Vagina (tissue), 2 donors: ENCODE measurements around the gene NAP1L4. TPM values are rescaled to one million over a fixed set of nuclear protein-coding genes. Genes with fewer than 3 reads are reported as not detected.

ENCODE experiments used
- DNase-seq, 2 donors: peaks; one replicate each; pipeline ENCODE4 v3.0.0-alpha.2; 2017; ENCODE audit errors: extremely low spot score in 2 of 2
- H3K27ac ChIP-seq: fragments of 200-600 bp; sonication (generic); one replicate; pipeline ENCODE4 v1.5.1; 2019
- H3K27me3 ChIP-seq: fragments of 200-600 bp; sonication (generic); one replicate; pipeline ENCODE4 v1.5.1; 2019
- H3K36me3 ChIP-seq, 2 donors: fragments of 200-600 bp; sonication (generic); one replicate each; pipeline ENCODE4 v1.5.1; 2017 to 2019
- H3K4me1 ChIP-seq: fragments of 200-600 bp; sonication (generic); one replicate; pipeline ENCODE4 v1.5.1; 2019
- H3K4me3 ChIP-seq, 2 donors: fragments of 200-600 bp; sonication (generic); 1 replicate in 1 of 2; 2 replicates in 1 of 2; pipeline ENCODE4 v1.5.1; 2016 to 2019
- H3K9me3 ChIP-seq: fragments of 200-600 bp; sonication (generic); one replicate; pipeline ENCODE4 v1.5.1; 2019
- CTCF ChIP-seq, 3 experiments: fragments of 450-650 bp in 2 of 3; fragments of 200-600 bp in 1 of 3; sonication (generic) in 1 of 3; IDR thresholded peaks; one replicate each; pipeline ENCODE4 v1.5.1; 2017 to 2019; ENCODE audit warnings: antibody characterized with exemption in 3 of 3, mild to moderate bottlenecking in 2 of 3, moderate library complexity in 2 of 3
- POLR2A ChIP-seq, 2 donors: fragments of 450-650 bp; IDR thresholded peaks; one replicate each; pipeline ENCODE4 v1.6.1; 2017; ENCODE audit warnings: antibody characterized with exemption in 2 of 2, mild to moderate bottlenecking in 2 of 2, moderate library complexity in 2 of 2
- POLR2AphosphoS5 ChIP-seq, 2 donors: sonication (generic); formaldehyde crosslinking; IDR thresholded peaks; one replicate each; pipeline ENCODE4 v1.9.0; 2017; ENCODE audit warnings: antibody characterized with exemption in 2 of 2, mild to moderate bottlenecking in 2 of 2, low read depth in 1 of 2; ENCODE audit not compliant: insufficient read depth in 1 of 2
- intact Hi-C: fragments of 100-400 bp; cut with DNase I; formaldehyde crosslinking; loops from one replicate; pipeline ENCODE4 v1.15.1; 2023
- total RNA-seq: library from RNA; depleted of rRNA; stranded (reverse); fragments of >200 nt; gene quantifications from one replicate; pipeline ENCODE4 v1.2.3, GENCODE V29; 2016

Gene NAP1L4
- total RNA-seq, 1 donor from 2014 or later = 108 TPM

GRCh38 chr11:2904153-2905052 is 87.7 kb downstream of the NAP1L4 start:
- H3K4me1 ChIP-seq = peaks cover 46% of the 10 kb centered on the region
- no peak overlapping the region for H3K4me3 ChIP-seq
- H3K27ac ChIP-seq = no peak overlapping the region
- TF ChIP-seq CTCF (IDR thresholded peaks at IDR 0.05) (no peak), POLR2AphosphoS5 (IDR thresholded peaks at IDR 0.05; ENCODE audit: insufficient read depth in 1 of 2, low read depth in 1 of 2) (no peak), POLR2A (IDR thresholded peaks at IDR 0.05) (no peak)
- intact Hi-C loops = no loop called here
- no peaks in the 10 kb centered on the region for H3K27me3 ChIP-seq
- no peaks in the 10 kb centered on the region for H3K36me3 ChIP-seq
- no peak for DNase-seq
- H3K9me3 ChIP-seq = no peaks in the 10 kb centered on the region

- Histone ChIP-seq H3K9me3 (no peaks in the 10 kb centered on the region), H3K27me3 (no peaks in the 10 kb centered on the region), H3K27ac (no peak overlapping the region), H3K36me3 (no peaks in the 10 kb centered on the region), H3K4me1 (peaks cover 46% of the 10 kb centered on the region), H3K4me3 (no peak overlapping the region)
- intact Hi-C loops = no loop called here
- TF ChIP-seq POLR2A (IDR thresholded peaks at IDR 0.05) = no peak
- no peak for TF ChIP-seq POLR2AphosphoS5 (IDR thresholded peaks at IDR 0.05; ENCODE audit: insufficient read depth in 1 of 2, low read depth in 1 of 2)
- DNase-seq = no peak
These were observed 88.5 kb downstream of the NAP1L4 start for GRCh38 chr11:2903672-2904011.

- peaks cover 50% of the 10 kb centered on the region for H3K4me1 ChIP-seq
- H3K27me3 ChIP-seq = no peaks in the 10 kb centered on the region
- H3K27ac ChIP-seq = peak overlapping the region; percentile 93
- intact Hi-C loops = no loop called here
- H3K9me3 ChIP-seq = no peaks in the 10 kb centered on the region
- peak overlapping the region; percentile 67 to 77 for H3K4me3 ChIP-seq
- no peak for DNase-seq
- TF ChIP-seq POLR2AphosphoS5 (IDR thresholded peaks at IDR 0.05; ENCODE audit: insufficient read depth in 1 of 2, low read depth in 1 of 2) (no peak), CTCF (IDR thresholded peaks at IDR 0.05) (no peak), POLR2A (IDR thresholded peaks at IDR 0.05) (no peak)
- H3K36me3 ChIP-seq = no peaks in the 10 kb centered on the region
These were observed 89.1 kb downstream of the NAP1L4 start for GRCh38 chr11:2902784-2903671.

- Histone ChIP-seq H3K27ac (peak overlapping the region; percentile 93), H3K4me1 (peaks cover 50% of the 10 kb centered on the region), H3K27me3 (no peaks in the 10 kb centered on the region), H3K9me3 (no peaks in the 10 kb centered on the region), H3K36me3 (no peaks in the 10 kb centered on the region), H3K4me3 (peak overlapping the region; percentile 67 to 77)
- peak in 1 of 2 donors; percentile 97 for DNase-seq
- TF ChIP-seq POLR2AphosphoS5 (IDR thresholded peaks at IDR 0.05; ENCODE audit: insufficient read depth in 1 of 2, low read depth in 1 of 2) (peak; percentile 49 to 85), CTCF (IDR thresholded peaks at IDR 0.05) (no peak)
- intact Hi-C loops = no loop called here
These were observed 90.0 kb downstream of the NAP1L4 start for GRCh38 chr11:2901854-2902783.
